LNCaP clone FGC (cell line): Measurements from ENCODE around the gene SCAP.

ENCODE experiments used
- DNase-seq: peaks from one replicate; pipeline ENCODE4 v3.0.0-alpha.2; 2011; ENCODE audit warnings: low read depth
- H3K4me3 ChIP-seq: 2 replicates; pipeline ENCODE4 v1.5.1; 2011; ENCODE audit warnings: mild to moderate bottlenecking, low read depth, low read length, control low read depth
- TF ChIP-seq, protein P1 (sequence below): IDR thresholded peaks from 2 replicates; pipeline ENCODE4 v1.5.1; 2012; ENCODE audit warnings: mild to moderate bottlenecking; ENCODE audit not compliant: control insufficient read depth, insufficient read depth; ENCODE audit errors: extremely low read depth

Gene SCAP

DNA sequence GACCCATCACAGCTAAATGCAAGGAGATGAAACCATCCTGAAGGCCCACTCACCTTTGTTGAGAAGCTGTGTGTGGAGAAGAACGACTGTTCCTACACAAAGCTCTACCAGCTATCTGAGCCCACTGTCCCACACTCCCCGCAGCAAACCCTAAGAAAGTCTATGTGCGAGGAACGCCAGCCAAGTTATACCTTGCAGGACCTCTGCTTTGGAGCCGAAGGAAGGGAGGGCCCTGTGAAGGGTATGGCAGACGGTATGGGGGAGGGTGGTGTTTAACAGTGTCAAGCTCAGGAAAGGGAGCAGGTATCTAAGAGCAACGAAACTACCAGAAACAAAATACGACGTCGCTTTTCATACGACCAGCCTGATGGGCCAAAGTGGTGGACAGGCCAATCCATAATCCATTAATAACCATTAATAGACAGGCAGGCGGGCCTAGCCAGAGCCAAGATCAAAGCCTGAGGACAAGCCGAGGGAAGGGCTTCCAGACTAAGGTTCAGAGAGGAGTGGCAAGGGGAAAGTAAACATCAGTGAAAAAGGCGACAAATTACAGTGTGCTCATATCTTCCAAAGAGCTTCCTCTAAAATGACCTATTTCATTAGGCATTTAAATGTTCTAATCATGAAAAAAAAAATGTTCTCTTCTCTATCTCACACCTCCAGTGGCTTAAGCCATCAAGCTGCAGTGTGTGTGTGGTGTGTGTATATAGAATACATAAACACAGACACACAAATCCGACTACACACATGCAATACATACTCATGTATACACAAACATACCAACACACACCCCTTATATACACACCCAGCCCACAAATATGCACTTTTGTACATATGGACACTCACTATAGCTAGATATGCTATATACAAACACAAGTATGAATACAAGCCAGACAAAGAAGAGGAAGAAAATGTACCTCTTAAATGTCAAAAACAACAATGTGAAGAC, 51.0 kb downstream of the SCAP start:
- TF ChIP-seq, protein P1, sequence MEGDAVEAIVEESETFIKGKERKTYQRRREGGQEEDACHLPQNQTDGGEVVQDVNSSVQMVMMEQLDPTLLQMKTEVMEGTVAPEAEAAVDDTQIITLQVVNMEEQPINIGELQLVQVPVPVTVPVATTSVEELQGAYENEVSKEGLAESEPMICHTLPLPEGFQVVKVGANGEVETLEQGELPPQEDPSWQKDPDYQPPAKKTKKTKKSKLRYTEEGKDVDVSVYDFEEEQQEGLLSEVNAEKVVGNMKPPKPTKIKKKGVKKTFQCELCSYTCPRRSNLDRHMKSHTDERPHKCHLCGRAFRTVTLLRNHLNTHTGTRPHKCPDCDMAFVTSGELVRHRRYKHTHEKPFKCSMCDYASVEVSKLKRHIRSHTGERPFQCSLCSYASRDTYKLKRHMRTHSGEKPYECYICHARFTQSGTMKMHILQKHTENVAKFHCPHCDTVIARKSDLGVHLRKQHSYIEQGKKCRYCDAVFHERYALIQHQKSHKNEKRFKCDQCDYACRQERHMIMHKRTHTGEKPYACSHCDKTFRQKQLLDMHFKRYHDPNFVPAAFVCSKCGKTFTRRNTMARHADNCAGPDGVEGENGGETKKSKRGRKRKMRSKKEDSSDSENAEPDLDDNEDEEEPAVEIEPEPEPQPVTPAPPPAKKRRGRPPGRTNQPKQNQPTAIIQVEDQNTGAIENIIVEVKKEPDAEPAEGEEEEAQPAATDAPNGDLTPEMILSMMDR: no peak
- DNase-seq: no peak
- no peak overlapping the region for H3K4me3 ChIP-seq

DNA sequence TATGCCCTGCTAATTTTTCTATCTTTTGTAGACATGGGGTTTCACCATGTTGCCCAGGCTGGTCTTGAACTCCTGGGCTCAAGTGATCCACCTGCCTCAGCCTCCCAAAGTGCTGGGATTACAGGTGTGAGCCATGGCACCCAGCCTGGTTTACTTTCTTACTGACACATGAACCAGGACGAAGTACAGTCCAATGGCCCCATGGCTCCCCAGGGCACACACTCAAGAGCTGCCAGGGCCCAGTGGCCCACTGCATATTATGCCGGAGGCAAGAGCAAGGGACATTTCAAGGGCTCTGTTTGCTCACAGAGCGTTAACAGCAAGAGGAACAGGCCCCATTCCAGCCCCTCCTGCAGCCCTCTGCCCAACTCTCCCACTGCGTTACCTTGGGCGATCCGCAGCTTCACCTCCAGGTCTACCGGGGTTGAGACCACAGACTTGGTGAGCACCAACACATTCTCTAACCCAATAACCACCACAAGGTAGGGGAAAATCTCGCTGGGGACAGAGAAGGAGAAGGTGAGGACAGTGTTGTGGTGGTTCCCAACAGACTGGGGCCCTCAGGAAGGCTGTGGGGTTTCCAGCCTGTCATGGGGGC, 52.1 kb downstream of the SCAP start:
- H3K4me3 ChIP-seq: no peak overlapping the region
- no peak for DNase-seq
- TF ChIP-seq, protein P1: no peak

DNA sequence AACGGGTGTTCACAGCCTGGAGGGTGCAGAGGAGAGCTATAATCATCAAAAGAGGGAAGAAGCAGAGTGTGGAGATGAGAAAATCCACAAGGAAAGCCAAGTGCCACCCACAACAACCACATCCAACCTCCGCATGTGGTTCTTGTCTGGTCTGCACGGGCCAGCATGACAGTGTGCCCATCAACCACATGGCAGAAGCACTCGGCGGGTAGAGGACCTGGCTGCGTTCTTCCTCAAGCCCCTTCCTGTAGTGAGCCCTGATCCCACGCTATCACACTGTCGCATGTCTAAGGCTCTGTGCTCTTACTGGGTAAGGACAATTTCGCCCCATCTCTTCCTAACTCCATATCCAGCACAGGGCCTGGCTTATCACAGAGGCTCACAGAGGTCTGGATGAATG, 53.0 kb downstream of the SCAP start:
- DNase-seq: no peak
- TF ChIP-seq, protein P1: no peak
- no peak overlapping the region for H3K4me3 ChIP-seq

DNA sequence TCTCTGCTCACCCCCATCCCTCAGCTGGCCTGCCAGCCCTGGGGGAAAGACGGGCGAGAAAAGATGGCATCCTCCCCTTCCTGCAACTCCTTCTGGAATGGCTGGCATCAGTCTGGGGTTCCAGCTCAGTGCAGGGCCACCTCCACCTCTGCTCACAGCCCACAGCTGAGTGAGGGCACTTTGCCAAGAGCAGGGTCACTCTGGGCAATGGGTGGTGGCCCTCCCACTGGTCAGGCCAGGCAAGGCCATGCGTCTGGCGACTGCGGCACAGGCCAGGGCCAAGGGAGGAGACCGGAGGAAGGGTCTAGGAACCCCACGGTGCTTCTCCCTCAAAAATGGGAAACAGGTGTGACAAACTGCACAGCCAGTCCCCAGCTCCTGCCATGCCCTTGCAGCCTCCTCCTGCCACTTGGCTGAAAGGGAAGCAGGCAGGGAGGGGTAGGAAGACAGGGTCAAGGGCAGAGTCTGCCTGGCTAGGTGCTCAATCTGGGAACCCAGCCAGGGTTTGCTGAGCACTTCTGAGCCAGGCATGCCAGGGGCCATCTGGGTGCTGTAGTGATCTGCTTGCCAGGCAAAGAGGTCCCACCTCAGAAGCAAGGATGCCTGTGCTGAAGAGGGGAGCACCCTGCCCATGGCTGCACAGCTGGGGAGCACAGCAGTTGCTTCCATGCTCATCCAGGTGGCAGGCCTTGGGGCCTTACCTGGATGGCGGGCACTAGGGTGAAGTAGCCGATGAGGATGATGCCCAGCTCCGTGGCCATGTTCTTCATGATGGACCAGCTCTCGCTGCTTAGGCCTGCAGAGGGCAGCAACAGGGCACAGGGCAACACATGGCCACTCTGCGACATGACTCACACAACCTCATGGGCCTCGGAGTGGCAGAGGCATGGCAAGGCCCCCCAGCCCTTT, 53.7 kb downstream of the SCAP start:
- DNase-seq: no peak
- TF ChIP-seq, protein P1: peak; percentile 44
- no peak overlapping the region for H3K4me3 ChIP-seq

DNA sequence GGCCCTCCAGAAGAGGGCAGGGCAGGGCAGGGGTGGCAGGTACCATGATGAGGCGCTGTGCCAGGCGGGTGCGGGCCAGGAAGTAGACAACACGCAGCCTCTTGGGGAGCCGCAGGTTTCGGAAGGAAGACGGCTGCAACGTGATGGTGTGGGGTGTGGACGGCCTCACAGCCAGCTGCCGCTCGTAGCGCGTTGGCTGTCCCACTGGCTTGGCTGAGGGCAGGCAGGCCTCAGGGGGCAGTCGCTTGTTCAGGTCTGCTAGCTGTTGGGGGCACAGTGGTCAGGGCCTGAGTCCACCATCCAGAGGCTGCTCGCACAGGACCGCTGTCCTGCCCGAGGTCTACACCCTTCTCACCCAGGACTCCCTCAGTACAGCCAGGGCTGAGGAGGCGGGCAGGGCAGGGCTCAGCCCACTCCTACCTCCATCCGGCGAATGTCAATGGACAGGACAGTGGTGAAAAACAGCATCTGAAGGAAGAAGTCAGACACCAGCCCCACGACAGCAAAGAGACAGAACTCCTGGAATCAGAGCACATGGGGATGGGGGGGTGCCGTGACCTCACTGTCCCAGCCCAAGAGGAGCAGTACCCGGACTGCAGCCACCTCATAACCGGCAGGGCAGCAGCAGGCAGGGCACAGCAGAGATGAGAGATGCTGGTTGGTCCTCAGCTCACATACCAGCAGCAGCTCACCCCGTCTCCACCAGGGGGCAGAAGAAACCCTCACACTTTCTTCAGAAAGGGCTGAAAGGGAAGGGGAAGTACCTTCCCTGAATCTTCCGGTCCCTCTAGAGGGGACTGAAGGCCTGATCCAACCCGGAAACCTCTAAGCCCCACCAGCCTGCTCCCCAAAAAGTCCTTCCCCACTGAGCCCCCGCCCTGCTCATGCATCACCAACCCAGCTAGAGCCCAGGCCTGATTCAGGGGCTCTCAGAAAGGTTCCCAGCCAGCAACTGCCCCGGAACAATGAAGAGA, 54.9 kb downstream of the SCAP start:
- TF ChIP-seq, protein P1: peak; percentile 96
- DNase-seq: peak; percentile 65
- no peak overlapping the region for H3K4me3 ChIP-seq

DNA sequence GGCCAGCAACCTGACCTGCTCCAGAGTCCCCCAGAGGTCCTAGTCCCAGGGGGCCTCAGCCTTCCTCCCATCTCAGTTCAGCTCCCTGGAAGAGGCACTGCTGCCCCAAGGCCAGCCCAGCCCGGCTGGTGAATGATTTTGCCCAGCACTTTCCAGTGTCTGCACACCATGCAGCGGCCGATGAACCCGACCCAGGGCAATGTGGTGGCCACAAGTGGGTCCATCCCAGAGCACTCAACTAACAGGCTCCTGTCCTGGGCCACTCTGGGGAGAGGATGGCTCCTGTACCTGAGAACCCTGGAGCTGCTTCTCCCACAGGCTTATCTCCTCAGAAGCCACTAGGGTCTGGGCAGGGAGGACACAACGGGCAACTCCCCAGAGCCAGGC, 55.7 kb downstream of the SCAP start:
- no peak for DNase-seq
- TF ChIP-seq, protein P1: no peak
- no peak overlapping the region for H3K4me3 ChIP-seq
